ENCODE data around the gene BYSL. TPM values are rescaled to one million over a fixed set of nuclear protein-coding genes. Genes with fewer than 3 reads are reported as not detected.

The BYSL gene
- total and polyA plus RNA-seq, 10 of the 15 experiments (the other 5 are each of a cell fraction or from before 2014, with no cell fraction given), result 12.6 to 51.1 (median 33.0) TPM

DNA sequence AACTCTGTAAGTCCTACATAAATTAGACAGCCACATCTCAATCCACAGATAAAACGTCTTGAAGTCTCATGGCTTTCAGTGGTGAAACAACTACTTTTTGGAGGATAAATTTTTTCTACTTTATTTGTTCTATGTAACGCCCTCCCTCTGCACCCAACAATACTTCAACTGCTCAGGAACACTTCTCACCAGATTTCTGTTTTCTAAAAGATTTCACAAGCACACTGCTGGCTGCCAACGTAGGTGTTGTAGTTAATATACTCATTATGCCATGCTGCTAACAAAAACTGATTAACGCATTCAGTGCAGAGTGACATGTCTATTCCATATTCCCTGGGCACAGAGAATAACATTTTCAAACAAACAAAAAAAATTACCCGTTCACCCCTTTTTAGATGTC lies 36.3 kb upstream of the BYSL start (continued):
- TF ChIP-seq MXI1 (IDR thresholded peaks at IDR 0.05; ENCODE audit: low read depth, low read length) (no peak), PML (IDR thresholded peaks at IDR 0.05; ENCODE audit: low read length) (no peak), RBBP5 (conservative IDR thresholded peaks at IDR 0.05) (no peak), NR2F1 (conservative IDR thresholded peaks at IDR 0.05) (no peak), BACH1 (IDR thresholded peaks at IDR 0.05; ENCODE audit: borderline replicate concordance) (no peak), CHD2 (IDR thresholded peaks at IDR 0.05; ENCODE audit: borderline replicate concordance, low read depth, low read length) (no peak), TBL1XR1 (IDR thresholded peaks at IDR 0.05; ENCODE audit: low read depth, low read length) (no peak)
- TF ChIP-seq, protein P1, sequence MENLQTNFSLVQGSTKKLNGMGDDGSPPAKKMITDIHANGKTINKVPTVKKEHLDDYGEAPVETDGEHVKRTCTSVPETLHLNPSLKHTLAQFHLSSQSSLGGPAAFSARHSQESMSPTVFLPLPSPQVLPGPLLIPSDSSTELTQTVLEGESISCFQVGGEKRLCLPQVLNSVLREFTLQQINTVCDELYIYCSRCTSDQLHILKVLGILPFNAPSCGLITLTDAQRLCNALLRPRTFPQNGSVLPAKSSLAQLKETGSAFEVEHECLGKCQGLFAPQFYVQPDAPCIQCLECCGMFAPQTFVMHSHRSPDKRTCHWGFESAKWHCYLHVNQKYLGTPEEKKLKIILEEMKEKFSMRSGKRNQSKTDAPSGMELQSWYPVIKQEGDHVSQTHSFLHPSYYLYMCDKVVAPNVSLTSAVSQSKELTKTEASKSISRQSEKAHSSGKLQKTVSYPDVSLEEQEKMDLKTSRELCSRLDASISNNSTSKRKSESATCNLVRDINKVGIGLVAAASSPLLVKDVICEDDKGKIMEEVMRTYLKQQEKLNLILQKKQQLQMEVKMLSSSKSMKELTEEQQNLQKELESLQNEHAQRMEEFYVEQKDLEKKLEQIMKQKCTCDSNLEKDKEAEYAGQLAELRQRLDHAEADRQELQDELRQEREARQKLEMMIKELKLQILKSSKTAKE (IDR thresholded peaks at IDR 0.05; ENCODE audit: low read depth, poor library complexity, severe bottlenecking), result no peak
- TF ChIP-seq, protein P2, sequence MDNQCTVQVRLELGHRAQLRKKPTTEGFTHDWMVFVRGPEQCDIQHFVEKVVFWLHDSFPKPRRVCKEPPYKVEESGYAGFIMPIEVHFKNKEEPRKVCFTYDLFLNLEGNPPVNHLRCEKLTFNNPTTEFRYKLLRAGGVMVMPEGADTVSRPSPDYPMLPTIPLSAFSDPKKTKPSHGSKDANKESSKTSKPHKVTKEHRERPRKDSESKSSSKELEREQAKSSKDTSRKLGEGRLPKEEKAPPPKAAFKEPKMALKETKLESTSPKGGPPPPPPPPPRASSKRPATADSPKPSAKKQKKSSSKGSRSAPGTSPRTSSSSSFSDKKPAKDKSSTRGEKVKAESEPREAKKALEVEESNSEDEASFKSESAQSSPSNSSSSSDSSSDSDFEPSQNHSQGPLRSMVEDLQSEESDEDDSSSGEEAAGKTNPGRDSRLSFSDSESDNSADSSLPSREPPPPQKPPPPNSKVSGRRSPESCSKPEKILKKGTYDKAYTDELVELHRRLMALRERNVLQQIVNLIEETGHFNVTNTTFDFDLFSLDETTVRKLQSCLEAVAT (IDR thresholded peaks at IDR 0.05), result no peak

DNA sequence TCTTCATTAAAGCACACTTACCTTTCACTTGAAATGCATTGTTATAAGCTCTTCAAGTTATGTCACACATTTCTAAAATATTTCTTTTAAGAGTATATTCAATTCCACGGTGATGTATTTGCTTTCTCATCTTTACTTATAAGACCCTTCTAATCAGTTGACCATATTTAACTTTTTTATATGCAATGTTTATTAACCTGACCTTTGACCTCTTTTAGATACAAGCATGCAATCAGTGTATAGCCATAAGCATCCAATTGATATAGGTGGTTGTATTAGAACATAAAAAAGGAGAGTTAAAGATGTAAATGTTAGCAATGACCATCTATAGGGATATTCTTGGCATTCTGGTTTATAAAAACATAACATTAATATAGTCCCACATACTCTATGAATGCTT lies 35.4 kb upstream of the BYSL start:
- in situ Hi-C loops (cut with MboI) (no loop called here), intact Hi-C loops (cut with micrococcal nuclease; ENCODE audit: unreplicated experiment) (no loop called here)
- Histone ChIP-seq H3K4me1 (ENCODE audit: control insufficient read depth, insufficient read depth, low read length) (no peaks in the 10 kb centered on the region), H3K9ac (ENCODE audit: control insufficient read depth, insufficient read depth, low read length) (no peak overlapping the region), H3K36me3 (ENCODE audit: control insufficient read depth in 2 of 2, insufficient read depth in 2 of 2, low read length in 1 of 2) (no peaks in the 10 kb centered on the region), H3K27me3 (replicated peaks in 1 of 2; ENCODE audit: control insufficient read depth in 2 of 2, insufficient read depth in 2 of 2, low read length in 1 of 2) (no peaks in the 10 kb centered on the region), H3K4me2 (ENCODE audit: control insufficient read depth, insufficient read depth) (no peak overlapping the region), H2AFZ (ENCODE audit: control insufficient read depth, low read depth, low read length) (no peak overlapping the region), H3K79me2 (ENCODE audit: control insufficient read depth, insufficient read depth, low read length) (no peaks in the 10 kb centered on the region), H4K20me1 (ENCODE audit: control insufficient read depth, insufficient read depth) (no peaks in the 10 kb centered on the region), H3K4me3 (no peak overlapping the region), H3K9me3 (replicated peaks; ENCODE audit: control insufficient read depth, insufficient read depth, low read length) (no peaks in the 10 kb centered on the region), H3K27ac (ENCODE audit: control insufficient read depth, insufficient read depth) (no peak overlapping the region)
- ChIA-PET POLR2A (no interaction called here), SMC1A (ENCODE audit: uncharacterized antibody, unreplicated experiment) (interaction anchor here (0.7 to 1.0 kb wide), 2 partner anchors 10 to 807 kb away, joined by 3 read pairs; no protein-coding TSS in a partner anchor), CTCF (no interaction called here), RAD21 (ENCODE audit: unreplicated experiment) (interaction anchor here (1.0 kb wide), 1 partner anchor 35 kb away, joined by 3 read pairs; the partner anchor contains the start of genes BYSL and MED20)
- ATAC-seq (no peak), FAIRE-seq (no peak), DNase-seq (ENCODE audit: low read depth, low spot score) (no peak)
- WGBS (ENCODE audit: insufficient coverage, insufficient replicate concordance, low lambda C conversion rate, missing lambda C conversion rate), result 96% methylated on average over 1 of the region's 1 CpG
- no TSS peak for BruUV-seq (replicated peaks)
- TF ChIP-seq, protein P3, sequence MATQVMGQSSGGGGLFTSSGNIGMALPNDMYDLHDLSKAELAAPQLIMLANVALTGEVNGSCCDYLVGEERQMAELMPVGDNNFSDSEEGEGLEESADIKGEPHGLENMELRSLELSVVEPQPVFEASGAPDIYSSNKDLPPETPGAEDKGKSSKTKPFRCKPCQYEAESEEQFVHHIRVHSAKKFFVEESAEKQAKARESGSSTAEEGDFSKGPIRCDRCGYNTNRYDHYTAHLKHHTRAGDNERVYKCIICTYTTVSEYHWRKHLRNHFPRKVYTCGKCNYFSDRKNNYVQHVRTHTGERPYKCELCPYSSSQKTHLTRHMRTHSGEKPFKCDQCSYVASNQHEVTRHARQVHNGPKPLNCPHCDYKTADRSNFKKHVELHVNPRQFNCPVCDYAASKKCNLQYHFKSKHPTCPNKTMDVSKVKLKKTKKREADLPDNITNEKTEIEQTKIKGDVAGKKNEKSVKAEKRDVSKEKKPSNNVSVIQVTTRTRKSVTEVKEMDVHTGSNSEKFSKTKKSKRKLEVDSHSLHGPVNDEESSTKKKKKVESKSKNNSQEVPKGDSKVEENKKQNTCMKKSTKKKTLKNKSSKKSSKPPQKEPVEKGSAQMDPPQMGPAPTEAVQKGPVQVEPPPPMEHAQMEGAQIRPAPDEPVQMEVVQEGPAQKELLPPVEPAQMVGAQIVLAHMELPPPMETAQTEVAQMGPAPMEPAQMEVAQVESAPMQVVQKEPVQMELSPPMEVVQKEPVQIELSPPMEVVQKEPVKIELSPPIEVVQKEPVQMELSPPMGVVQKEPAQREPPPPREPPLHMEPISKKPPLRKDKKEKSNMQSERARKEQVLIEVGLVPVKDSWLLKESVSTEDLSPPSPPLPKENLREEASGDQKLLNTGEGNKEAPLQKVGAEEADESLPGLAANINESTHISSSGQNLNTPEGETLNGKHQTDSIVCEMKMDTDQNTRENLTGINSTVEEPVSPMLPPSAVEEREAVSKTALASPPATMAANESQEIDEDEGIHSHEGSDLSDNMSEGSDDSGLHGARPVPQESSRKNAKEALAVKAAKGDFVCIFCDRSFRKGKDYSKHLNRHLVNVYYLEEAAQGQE (IDR thresholded peaks at IDR 0.05; ENCODE audit: low read depth, low read length), result no peak
- TF ChIP-seq NR2F1 (conservative IDR thresholded peaks at IDR 0.05), result peak; percentile 38; the same call in 1 of the 2 replicates
- no peak for TF ChIP-seq YBX1 (IDR thresholded peaks at IDR 0.05)

Measured in GM12878 (cell line).